ENCODE results near the gene SETD5. TPM values are rescaled to one million over a fixed set of nuclear protein-coding genes. Genes with fewer than 3 reads are reported as not detected.

Gene SETD5
- total and polyA plus RNA-seq, 8 donors = 11.2 to 431 (median 105) TPM

DNA sequence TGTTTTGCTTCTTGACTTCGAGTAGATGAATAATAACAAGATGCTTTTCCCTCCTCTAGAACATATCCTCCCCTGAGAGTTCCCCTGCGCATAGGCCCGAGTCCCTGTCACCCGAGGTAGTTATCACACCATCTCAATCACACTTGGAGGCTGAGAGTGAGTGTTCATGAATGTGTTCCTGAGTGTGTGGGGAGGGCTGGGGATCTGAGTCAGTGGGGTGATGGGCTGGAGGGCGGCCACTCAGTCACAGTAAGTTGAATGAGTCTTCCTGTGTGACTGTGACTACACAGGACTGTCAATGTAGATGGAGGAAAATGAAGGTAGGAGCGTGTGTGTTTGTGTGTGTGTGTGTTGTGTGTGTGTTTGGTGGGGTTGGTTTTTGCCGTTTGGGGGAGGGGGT is 71.0 kb downstream of the SETD5 start:
- intact Hi-C loops (cut with DNase I; ENCODE audit: low total_unique reads) = no loop called here
- 88 to 95% (median 91%) methylated on average over 7 of the region's 7 CpGs for WGBS, 5 donors
- DNase-seq = no peak
- no peak for TF ChIP-seq POLR2AphosphoS5 (IDR thresholded peaks at IDR 0.05)
- no peak for TF ChIP-seq POLR2A (IDR thresholded peaks at IDR 0.05)
- TF ChIP-seq, protein P1, sequence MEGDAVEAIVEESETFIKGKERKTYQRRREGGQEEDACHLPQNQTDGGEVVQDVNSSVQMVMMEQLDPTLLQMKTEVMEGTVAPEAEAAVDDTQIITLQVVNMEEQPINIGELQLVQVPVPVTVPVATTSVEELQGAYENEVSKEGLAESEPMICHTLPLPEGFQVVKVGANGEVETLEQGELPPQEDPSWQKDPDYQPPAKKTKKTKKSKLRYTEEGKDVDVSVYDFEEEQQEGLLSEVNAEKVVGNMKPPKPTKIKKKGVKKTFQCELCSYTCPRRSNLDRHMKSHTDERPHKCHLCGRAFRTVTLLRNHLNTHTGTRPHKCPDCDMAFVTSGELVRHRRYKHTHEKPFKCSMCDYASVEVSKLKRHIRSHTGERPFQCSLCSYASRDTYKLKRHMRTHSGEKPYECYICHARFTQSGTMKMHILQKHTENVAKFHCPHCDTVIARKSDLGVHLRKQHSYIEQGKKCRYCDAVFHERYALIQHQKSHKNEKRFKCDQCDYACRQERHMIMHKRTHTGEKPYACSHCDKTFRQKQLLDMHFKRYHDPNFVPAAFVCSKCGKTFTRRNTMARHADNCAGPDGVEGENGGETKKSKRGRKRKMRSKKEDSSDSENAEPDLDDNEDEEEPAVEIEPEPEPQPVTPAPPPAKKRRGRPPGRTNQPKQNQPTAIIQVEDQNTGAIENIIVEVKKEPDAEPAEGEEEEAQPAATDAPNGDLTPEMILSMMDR (IDR thresholded peaks at IDR 0.05) = no peak
- no peak for TF ChIP-seq EP300 (IDR thresholded peaks at IDR 0.05)
- Histone ChIP-seq H3K9me3 (no peaks in the 10 kb centered on the region), H3K27ac (no peak overlapping the region), H3K36me3 (peaks cover 73 to 100% (median 100%) of the 10 kb centered on the region in 4 donors), H3K27me3 (no peaks in the 10 kb centered on the region), H3K4me1 (no peaks in the 10 kb centered on the region), H3K4me3 (no peak overlapping the region)

DNA sequence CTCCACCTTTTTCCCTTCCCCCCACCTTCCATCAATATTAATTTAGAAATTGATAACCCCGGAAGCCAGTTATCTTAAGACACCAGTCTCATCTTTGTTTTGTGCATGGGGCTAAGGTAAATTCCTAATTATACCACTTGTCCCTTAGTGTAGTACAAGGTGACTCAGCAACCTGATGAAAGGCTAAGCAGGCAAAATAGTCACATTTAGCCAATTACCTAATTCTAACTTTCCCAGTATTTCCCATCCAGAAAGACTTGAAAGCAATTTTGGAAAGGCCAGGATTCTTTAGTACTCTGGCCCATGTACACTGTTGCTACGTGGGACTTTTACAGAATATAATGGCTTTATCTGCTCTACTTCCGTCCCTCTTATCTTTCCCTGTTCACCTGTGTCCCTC is 72.6 kb downstream of the SETD5 start:
- DNase-seq = no peak
- Histone ChIP-seq H3K27ac (no peak overlapping the region), H3K27me3 (no peaks in the 10 kb centered on the region), H3K4me1 (no peaks in the 10 kb centered on the region), H3K9me3 (no peaks in the 10 kb centered on the region), H3K4me3 (no peak overlapping the region), H3K36me3 (peaks cover 77 to 100% (median 100%) of the 10 kb centered on the region in 4 donors)
- 56 to 76% (median 68%) methylated on average over 3 of the region's 3 CpGs for WGBS, 5 donors
- intact Hi-C loops (cut with DNase I; ENCODE audit: low total_unique reads) = no loop called here
- TF ChIP-seq POLR2A (IDR thresholded peaks at IDR 0.05) (no peak), EP300 (IDR thresholded peaks at IDR 0.05) (no peak), POLR2AphosphoS5 (IDR thresholded peaks at IDR 0.05) (no peak)
- TF ChIP-seq, protein P1 (IDR thresholded peaks at IDR 0.05) = no peak

DNA sequence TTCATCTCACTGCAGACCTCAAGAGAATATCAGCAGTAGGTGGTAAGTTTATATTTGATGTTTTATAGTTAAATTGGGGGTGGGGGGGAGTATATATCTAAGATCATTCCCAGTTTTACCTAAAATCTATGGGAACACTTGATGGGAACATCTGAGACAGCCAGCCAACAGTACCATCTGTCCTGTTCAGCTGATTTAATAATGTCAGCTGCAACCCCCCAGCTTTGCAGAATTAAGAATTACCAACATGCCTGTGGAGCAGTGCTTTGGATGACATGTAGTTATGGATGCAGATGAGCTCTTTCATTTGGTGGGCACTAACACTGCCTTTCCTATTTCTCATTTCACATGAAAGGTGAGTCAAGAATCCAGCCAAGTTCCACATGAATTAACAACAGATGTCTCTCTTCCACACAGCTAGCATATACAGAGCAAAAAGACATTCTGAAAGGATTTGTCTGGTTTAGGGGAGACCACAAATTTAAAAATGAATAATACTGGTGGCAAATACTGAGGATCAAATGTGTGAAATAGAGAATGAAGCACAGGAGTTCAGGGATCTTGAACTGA is 76.2 kb downstream of the SETD5 start:
- intact Hi-C loops (cut with DNase I; ENCODE audit: low total_unique reads) = no loop called here
- Histone ChIP-seq H3K4me3 (no peak overlapping the region), H3K36me3 (peaks cover 71 to 100% (median 100%) of the 10 kb centered on the region in 4 donors), H3K9me3 (no peaks in the 10 kb centered on the region), H3K4me1 (no peaks in the 10 kb centered on the region), H3K27ac (no peak overlapping the region), H3K27me3 (no peaks in the 10 kb centered on the region)
- DNase-seq = no peak
- TF ChIP-seq, protein P1 (IDR thresholded peaks at IDR 0.05) = no peak
- TF ChIP-seq EP300 (IDR thresholded peaks at IDR 0.05) = no peak
- TF ChIP-seq POLR2AphosphoS5 (IDR thresholded peaks at IDR 0.05) = no peak
- no peak for TF ChIP-seq POLR2A (IDR thresholded peaks at IDR 0.05)

DNA sequence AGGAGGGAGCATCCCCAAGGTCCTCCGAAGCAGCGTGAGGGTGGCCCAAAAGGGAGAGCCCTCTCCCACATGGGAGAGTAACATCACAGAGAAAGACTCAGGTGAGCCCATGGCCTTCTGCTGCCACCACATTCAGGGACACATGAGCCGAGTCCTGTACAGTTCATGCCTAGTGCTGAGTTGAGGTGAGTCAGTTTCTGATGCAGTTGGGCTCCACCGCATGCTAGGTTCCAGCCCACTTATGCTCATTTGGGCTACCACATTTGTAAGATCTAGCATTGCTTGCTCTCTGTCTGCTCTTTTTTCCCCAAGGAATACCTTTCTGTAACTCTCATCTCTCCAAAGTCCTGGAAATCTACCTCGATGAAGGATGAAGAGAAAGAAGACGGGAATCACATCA is 77.1 kb downstream of the SETD5 start:
- intact Hi-C loops (cut with DNase I; ENCODE audit: low total_unique reads) = no loop called here
- H3K4me3 ChIP-seq = no peak overlapping the region
- DNase-seq = no peak
- WGBS, 5 donors = 92 to 98% (median 96%) methylated on average over 6 of the region's 6 CpGs
- TF ChIP-seq POLR2A (IDR thresholded peaks at IDR 0.05) (no peak), EP300 (IDR thresholded peaks at IDR 0.05) (no peak), POLR2AphosphoS5 (IDR thresholded peaks at IDR 0.05) (no peak)
- TF ChIP-seq, protein P1 (IDR thresholded peaks at IDR 0.05) = no peak
- H3K36me3 ChIP-seq = peaks cover 67 to 100% (median 100%) of the 10 kb centered on the region in 4 donors
- no peaks in the 10 kb centered on the region for H3K27me3 ChIP-seq
- H3K9me3 ChIP-seq = no peaks in the 10 kb centered on the region
- H3K27ac ChIP-seq = no peak overlapping the region
- no peaks in the 10 kb centered on the region for H3K4me1 ChIP-seq

Measured in stomach (tissue), 9 donors.